Activated CD8-positive, alpha-beta memory T cell treated with anti-CD3 and anti-CD28 coated beads, Interleukin-2, amount 50 U/mL, for 48 hours (primary cell): Measurements from ENCODE around the gene NOC2L.

ENCODE experiments used
- DNase-seq: peaks from one replicate; pipeline ENCODE4 v3.0.0-alpha.2; 2020

Gene NOC2L

DNA sequence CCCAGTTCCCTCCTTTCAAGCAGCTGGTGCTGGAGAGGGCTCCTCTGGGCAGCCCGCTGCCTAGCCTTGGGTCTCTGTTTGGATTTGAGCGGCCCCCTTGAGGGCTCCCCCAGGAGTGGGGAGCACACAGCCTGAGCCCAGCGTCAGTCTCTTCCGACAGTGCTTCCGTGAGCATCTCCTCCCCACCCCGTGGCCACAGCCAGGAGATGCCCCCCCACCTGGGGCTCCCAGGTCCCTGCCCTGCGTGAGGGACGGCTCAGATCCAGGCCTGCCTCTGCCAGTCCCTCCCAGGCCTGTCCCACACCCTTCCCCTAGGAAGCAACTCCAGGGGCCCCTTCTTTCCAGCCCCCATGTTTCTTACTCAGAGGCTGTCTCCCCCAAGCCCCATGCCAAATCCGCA, 31.8 kb downstream of the NOC2L start:
- DNase-seq = no peak

DNA sequence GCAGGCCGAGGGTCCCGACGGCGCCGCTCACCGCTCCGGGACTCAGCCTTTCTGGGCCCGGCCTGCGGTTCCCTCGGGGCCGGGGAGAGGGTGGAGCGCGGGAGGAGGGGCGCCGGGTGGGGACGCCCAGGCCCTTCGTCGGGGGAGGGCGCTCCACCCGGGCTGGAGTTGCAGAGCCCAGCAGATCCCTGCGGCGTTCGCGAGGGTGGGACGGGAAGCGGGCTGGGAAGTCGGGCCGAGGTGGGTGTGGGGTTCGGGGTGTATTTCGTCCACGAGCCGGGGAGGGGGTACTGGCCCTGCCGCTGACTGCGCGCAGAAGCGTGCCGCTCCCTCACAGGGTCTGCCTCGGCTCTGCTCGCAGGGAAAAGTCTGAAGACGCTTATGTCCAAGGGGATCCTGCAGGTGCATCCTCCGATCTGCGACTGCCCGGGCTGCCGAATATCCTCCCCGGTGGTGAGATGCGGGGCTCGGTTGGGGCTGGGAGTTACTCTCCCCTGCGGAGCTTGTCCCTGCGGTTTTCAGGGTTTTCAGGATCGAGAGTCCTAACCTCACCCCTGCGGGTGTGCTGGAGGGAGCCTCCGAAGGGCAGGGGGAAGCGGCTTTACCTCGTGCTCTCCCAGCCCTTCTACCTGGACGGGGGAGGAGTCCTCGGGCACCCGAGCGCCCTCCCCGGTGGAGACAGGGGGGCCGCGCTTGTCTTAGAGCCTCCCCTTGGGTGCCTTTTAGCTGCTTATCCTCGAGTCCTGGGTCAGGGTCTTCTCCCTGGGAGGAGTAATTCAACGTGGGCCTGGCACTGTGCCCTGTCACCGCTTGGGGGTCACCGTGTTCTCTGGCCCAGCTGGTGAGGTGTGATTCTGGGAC, 33.3 kb downstream of the NOC2L start:
- no peak for DNase-seq

DNA sequence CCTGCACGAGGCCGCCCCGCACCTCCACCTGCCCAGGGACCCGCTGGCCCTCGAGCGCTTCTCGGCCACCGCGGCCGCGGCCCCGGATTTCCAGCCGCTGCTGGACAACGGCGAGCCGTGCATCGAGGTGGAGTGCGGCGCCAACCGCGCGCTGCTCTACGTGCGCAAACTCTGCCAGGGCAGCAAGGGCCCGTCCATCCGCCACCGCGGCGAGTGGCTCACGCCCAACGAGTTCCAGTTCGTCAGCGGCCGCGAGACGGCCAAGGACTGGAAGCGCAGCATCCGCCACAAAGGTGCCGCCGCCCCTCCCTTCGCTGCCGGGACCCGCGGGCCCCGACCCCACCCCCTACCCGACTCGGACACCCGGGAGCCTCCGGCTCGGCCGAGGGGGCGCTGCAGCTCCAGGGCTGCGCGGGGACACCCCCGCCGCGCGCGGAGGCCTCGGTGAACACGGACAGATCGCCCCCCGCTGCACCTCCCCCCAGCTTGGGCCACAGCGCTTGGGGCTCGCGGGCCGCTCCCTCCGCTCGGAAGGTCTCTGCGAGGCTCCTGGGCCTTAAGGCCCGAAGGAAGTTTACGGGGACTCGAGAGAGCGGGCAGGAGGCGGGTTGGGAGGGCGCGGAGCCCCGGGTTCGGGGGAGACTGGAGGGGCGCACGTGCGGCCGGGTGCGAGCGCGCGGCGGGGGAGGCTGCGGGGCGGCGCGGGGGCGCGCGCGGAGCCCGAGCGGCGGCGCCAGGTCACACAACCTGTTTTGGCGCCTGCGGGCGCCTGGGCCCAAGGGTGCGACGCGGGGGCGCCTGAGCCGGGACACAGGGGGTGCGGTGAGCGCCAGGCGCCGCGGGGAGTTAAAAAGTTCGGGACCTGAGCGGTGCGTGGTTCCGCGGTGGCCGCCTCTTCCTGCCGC, 34.1 kb downstream of the NOC2L start:
- DNase-seq = no peak

DNA sequence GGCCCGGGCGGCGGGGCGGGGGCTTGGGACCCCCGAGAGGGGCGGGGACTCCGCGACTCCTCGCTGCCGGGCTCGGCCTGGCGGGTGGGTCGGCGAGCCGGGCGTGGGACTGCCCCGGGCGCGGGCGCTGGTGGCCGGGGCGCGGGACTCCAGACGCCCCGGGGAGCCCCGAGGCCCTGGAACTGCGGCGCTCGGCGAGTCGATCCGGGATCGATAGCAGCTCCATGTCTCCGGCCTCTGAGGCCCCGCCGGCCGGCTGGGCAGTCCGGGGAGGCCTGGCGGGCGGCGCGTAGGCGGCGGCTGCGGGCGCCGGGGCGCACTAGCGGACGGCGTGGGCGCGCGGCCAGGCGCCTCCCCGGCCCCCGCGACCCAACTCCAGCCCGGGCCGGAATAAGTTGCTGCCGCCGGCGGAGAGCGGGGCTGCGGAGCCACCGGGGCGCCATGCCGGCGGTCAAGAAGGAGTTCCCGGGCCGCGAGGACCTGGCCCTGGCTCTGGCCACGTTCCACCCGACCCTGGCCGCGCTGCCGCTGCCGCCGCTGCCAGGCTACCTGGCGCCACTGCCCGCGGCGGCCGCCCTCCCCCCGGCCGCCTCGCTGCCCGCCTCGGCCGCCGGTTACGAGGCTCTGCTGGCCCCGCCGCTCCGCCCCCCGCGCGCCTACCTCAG, 34.9 kb downstream of the NOC2L start:
- DNase-seq = no peak

DNA sequence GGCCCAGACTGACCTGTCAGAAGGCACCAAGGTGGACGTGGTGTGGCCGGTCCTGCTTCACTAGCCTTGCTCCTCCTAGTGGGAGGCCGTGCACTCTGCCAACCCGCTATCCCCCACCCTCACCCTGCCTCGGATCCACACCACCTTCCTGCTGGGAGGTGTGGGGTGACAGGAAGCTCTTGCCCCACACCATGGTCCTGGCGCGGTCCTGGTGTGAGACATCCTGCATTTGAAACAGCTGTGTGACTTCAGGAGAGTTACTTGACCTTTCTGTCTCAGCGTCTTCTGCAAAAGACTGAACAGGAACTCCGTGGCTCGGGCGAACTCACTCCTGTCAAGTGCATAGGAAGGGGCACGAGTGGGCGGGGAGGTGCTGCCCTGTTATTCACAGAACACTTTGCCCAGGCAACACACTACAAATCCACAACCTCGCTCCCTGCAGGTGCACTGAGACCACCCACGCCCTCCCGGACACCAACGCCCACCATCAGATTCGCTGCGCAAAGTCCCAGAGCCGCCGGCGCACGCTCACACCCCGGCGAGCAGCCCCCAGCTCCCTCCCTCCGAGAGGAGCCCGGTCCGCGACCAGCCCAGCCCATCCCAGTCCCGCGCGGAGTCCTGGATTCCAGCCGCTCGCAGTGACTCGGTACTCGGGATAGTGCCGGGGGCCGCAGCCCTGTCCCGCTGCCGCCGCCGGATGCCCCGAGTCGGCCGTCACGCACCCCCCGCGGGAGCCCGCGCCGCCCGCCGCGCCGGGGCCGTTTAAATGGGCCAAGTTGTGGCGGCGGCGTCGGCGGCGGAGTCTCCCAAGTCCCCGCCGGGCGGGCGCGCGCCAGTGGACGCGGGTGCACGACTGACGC, 35.7 kb downstream of the NOC2L start, which contains the start of gene SAMD11:
TSS of gene SAMD11 (plus strand) at position 793 of the 860 bp plus-strand sequence. CDS start 509 bp downstream, outside the sequence.
- peak; percentile 78 for DNase-seq

DNA sequence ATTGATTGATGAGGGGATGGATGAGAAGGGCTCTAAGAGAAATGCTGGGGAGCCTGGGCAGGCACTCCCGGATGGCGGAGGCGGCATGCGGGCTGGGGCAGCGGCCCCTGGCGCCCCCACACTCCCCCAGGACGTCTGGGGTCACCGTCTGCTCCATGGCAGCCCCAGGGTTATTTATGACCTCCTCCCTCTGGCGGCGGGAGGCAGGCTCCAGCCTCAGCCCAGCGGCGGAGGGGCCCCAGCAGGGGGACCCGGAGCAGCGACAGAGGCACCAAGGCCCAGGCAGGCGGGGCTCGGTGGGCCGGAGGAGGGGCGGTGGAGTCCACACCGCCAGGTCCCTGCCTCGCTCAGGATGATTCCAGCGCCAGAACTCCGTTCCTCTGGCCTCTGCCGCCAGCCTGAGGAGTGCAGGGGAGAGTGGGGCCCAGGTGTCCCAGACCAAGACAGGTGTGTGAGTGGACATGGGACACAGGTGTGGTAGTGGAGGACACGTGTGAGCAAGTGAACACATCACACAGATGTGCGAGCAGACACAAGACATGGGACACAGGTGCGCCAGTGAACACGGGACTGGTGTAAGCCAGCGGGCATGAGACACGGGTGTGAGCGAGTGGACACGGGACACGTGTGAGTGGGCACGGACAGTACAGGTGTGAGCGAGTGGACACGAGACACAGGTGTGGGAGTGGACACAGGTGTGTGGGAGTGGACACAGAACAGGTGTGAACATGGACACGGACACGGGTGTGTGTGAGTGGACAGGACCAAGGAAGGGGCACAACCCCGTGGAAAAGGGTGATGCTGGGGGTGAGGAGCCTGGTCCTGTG, 37.8 kb downstream of the NOC2L start:
- no peak for DNase-seq

DNA sequence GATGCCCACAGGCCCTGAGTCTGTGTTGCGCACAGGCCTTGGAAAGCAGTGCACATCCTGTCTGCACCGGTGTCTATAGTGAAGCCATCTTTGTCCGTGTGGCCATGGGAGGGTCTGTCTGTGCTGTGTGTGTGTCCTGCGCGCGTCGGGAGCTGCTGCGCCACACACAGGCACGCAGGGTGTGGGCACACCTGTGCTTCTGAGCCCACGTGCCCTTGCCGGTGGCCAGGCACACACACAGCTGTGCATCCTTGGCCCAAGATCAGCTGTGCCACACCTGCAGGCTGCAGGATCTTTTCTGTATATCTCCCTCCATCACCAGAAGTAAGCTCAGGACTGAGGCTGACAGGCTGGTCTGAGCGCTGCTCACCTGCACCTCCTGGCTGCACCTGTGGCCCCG, 38.5 kb downstream of the NOC2L start:
- no peak for DNase-seq

DNA sequence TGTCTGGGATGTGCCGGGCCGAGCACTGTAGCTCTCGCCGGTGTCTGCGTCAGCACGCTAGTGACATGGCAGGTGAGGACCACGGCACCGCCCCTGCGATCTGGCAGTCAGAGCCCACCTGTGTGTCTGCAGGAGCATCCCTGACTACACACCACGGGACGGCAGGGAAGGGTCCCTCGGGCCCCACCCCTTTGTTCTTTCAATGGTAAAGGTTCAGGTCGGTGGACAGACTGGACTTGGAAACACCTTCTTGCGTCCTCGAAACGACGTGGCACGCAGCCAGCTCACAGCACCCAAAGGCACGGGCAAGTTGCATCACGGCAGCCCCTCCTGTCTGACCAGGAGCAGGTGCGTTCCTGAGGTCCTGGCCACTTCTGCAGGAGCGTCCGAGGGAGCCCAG, 39.0 kb downstream of the NOC2L start:
- DNase-seq = no peak

DNA sequence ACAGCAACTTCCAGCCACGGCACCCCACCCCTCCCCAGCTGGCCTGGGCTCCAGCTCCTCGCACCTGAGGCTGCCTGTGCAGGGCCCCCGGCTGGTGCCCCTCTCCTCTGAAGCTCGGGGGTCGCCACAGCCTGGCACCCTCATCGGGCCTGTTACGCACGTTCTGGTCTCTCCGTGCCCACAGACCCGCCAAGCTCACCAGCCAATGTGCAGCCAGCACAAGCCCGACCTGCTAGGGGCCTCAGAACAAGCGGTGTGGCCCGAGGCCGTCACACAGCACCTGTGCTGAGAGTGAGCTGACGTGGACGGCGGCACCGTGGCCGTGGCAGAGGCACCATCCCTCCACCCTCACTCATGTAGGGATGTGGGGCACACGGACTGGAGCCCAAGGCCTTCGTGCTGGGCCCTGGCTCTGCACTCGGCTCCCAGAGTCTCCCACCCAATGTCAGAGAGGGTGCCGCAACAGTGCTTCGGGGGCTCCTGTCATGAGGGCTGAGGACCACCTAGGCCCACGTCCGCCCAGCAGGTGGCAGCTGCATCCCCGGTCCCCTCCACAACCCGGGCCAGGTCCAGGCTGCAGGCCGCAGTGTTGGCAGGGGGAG, 39.7 kb downstream of the NOC2L start:
- no peak for DNase-seq

DNA sequence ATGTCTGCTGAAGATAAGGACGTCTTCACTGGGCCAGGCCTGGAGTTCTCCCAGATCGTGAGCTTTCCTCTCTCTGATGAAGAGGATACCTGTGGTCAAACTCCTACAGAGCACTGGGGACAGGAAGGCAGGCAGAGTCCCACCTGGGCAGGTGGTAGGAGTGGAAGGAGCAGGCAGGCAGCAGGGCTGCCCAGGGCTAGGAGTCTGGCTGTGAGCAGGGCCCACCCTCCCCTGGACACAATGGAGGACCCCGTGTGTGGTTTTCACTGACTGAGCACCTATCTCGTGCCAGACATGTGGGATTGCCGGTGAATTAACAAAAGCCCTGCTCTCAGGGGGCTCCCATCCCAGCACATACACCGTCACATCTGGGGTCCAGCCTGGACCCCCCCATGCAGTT, 40.2 kb downstream of the NOC2L start:
- DNase-seq = no peak

DNA sequence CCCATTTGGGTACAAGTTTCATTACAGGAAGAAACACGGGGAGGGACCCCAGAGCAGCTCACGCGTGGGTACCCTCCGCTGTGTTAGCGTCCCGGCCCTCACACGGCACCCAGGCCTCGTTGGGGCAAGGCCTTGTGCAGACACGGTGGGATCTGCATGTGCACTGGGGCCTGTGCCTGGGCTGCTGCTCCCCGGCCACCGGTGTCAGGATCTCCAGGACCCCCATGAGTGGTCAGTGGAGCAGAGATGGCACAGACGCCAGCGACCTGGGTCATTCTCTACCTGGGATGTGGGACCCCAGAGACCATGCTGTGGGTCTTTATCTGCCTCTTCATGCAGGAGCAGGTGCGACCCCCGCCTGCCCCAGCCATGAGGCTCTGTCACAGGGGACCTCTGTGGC, 40.7 kb downstream of the NOC2L start:
- DNase-seq = no peak

DNA sequence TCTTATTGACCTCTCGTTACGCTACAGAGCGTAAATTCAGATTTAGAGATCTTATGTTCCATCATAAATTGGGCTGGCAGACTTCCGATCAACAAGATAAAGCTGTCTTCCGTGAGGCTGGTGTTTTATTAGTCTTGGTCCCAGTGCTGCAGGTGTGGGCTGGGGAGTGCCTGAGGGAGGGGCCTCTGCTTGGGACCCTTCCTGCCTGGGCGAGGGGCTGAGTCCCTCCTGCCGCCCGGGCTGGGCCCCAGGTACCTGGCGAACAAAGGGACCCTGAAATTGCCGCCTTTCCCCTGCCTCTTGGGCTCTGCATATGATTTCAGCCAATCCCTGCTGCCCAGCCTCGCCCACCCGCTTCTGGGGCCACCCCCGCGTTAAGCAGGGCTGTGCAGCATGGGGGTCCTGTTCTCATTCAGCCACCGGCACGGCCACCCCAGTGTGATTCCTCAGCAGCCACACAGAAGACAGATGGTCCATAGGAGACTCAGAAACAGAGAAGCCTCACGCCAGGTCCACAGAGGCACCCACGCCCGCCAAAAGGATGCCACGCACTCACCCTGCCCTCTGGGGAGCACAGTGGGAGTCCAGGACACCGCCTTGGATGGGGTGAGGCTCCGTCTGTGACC, 41.5 kb downstream of the NOC2L start:
- no peak for DNase-seq

DNA sequence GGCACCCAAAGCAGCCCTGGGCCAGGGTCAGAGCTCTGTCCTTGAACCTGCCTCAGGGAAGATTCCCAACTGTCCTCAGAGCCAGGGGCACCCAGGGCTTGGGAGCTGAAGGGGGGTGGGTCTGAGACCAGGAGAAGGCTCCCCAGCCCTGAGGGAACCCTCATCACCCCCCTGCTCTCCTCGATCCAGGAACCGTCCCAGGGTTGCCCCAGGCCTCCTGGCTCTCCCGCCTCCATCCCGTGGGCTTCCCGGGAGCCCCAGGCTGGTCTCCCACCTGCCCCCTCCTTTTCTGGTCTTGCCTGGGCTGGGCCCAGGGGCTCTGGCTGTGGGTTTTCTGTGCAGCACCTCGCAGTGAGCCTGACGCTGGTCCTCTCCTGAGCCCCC, 42.0 kb downstream of the NOC2L start:
- DNase-seq = no peak

DNA sequence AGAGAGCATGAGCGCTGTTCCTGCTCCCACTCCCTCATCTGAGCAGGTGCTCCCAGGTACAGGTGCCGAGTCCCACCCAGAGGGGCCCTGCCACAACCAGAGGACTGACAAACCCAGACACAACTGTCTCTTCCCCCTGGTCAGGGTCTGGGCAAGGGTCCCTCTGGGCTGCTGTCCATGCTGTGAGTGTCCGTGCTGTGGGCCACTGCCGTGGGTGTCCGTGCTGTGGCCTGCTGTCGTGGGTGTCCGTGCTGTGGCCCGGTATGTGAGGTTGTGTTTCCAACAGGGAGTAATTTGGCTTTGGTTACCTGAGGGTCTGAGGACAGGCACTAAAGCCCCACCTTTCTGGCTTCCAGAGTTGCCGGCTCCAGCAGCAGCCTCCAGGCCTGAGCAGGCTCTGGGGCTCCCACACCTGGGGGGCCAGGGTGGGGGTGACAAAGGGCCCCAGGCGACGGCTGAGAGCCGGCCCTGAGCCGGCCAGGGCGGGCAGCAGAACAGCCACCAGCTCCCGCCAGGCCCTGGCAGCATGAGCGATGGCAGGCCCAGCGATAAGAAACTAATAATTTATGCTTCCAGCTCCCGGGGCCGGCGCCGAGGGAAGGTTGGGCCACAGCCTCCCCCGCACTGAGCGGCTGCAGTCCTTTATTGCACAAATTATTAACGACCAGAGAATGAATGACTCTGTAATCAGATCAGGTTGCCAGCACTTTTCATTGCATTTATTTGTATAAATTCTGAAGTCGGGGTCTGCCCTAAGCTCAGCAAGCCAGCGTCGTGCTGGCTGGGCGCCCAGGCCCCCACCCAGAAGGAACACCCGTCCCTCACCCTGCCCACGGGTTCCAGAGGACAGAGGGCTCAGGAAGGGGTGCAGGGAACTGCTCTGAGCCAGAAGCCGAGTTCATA, 42.6 kb downstream of the NOC2L start:
- no peak for DNase-seq

DNA sequence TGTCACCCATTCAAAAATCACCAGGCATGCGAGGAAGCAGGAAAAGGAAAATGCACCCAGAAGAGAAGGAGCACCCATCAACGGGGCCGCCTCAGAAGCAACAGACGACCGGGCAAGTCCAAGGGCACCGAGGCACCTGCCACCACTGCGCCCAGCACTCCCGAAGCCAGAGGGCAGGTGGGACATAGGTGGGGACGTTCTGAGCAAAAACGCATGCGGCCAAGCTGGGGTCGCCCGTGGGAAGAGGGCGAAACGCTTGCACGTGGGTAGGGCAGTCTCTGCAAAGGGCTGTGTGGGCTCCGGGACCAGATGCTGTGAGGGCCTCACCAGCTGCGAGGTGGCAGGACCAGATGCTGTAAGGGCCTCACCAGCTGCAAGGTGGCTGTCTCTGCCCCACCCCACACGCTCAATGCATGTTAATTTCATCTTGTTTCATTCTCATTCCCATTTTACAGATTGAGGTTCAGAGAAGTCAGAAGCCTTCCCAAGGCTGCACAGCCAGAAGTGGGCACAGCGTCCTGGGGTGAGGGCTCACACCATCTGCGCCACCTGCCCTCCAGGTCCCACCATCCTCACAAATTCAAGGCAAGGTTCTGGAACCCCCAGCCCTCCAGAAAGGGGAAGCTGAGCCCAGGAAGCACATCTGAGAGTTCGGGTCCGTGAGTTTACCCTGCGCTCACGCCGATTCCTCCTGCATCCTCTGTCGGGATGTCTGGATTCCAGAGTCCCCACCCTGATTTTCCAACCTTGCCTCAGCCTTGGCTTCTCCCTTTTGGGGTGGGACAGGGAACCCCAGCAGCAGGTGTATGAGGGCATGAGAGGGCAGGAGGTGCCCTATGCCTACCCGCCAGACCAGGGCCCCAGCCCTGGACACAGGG, 43.5 kb downstream of the NOC2L start:
- DNase-seq = no peak

DNA sequence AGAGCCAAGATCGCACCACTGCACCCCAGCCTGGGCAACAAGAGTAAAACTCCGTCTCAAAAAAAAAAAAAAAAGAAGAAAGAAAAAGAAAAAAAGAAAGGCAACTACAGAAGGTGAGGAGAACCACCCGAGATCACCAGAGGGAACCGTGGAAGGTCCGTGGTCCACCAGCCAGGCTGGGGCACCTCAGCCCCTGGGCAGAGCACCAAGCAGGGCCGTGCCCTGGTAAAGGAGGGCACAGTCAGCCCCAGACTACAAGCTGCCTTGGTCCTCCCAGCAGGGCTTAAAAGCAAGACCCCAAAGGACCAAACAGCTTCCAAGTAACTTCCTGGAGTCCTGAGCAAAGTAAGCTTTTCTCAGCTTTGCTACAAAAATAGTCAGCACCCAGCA, 44.2 kb downstream of the NOC2L start:
- DNase-seq = no peak

DNA sequence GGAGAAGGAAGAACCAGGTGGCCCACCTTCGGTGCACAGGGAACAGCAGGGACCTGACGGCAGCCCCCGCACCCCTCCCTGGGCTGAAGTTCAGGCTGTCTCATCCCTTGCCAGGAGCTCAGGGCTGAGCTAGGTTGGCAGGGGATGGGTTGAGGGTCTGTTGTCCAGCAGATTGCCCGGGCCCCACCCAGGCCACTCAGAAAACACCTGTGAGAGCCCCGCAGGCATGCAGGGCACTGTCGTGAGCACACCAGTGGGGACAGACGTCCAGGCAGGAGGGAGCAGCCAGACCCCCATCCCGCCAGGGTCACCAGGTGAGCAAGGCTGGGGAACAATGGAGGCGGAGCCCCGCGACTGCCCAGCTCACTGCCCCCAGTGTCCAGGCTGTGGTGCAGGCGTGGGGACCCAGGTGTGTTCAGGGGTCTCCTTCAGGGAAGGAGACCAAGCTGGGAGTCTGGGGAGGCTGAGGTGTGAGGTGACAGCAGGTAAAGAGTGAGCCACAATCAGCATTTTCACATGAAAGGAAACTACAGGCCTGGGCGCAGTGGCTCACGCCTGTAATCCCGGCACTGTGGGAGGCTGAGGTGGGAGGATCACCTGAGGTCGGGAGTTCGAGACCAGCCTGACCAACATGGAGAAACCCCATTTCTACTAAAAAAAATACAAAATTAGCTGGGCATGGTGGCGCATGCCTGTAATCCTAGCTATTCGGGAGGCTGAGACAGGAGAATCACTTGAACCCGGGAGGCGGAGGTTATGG, 44.7 kb downstream of the NOC2L start:
- no peak for DNase-seq
